ENCODE data around the gene TOB1. TPM values are rescaled to one million over a fixed set of nuclear protein-coding genes. Genes with fewer than 3 reads are reported as not detected.

The TOB1 gene
- total and polyA plus RNA-seq, 2 experiments from 2014 or later = 12.1 to 46.9 TPM

DNA sequence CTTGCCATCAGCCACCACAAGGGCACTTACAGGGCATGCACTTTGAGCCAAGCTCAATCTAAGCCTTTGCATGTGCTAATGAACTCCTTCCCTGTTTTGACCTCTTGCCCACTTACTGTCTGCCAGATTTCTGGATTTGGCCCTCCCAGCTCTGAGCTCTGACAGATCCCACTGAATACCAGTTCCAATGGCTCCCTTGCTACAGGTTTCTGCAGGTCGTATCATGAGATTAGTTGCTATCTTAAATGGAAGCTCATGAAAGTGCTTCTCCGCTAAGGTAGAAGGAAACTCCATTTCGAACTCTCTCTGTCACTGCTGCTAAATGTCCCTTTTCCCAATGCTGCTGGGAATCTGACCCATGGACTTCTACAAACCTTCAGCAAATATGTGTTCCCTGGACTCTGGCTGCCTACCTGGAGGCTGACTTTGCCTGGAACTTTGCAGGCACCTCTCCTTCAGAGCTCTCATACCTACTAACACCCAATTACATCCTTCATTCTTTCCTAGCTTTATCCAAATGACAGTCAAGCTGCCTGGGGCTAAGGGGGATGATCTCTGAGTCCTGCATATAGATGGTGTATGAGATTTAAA is 23.5 kb upstream of the TOB1 start (continued):
- TF ChIP-seq CREB1 (CRISPR knock-in tag; IDR thresholded peaks at IDR 0.05; ENCODE audit: low read depth) (no peak), EZH2 (IDR thresholded peaks at IDR 0.05; ENCODE audit: low read depth, unreplicated experiment) (no peak), NANOG (IDR thresholded peaks at IDR 0.05; ENCODE audit: borderline replicate concordance) (no peak), POLR2AphosphoS5 (IDR thresholded peaks at IDR 0.05; ENCODE audit: low read depth) (no peak), STAT1 (IDR thresholded peaks at IDR 0.05; ENCODE audit: unreplicated experiment) (no peak)
- TF ChIP-seq, protein P1, sequence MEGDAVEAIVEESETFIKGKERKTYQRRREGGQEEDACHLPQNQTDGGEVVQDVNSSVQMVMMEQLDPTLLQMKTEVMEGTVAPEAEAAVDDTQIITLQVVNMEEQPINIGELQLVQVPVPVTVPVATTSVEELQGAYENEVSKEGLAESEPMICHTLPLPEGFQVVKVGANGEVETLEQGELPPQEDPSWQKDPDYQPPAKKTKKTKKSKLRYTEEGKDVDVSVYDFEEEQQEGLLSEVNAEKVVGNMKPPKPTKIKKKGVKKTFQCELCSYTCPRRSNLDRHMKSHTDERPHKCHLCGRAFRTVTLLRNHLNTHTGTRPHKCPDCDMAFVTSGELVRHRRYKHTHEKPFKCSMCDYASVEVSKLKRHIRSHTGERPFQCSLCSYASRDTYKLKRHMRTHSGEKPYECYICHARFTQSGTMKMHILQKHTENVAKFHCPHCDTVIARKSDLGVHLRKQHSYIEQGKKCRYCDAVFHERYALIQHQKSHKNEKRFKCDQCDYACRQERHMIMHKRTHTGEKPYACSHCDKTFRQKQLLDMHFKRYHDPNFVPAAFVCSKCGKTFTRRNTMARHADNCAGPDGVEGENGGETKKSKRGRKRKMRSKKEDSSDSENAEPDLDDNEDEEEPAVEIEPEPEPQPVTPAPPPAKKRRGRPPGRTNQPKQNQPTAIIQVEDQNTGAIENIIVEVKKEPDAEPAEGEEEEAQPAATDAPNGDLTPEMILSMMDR (conservative IDR thresholded peaks at IDR 0.05; ENCODE audit: low read depth in 2 of 2) = no peak

DNA sequence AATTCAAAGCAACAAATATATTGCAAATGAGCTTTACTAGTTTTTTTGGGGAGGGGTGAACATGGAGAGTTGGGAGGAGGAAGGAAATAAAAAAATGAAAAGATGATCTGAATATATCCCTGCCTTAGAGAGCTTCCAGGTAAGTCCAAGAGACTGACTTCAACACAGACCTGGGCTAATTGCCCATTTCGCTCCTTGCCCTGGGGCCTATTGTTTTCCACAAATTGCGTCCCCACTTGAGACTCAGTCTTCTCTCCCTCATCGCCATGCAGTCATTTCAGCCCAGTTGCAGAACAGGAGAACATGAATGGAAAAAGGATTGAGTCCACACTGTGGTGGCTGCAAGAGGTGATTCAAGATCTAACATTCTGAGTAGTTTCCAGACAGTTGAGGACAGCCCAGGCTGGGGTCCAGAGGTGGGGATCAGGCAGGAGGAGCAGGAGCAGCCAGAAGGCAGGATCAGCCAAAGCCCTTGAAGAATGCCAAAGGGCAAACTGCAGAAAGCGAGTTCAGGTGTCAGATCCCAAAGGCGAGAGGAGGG is 21.6 kb upstream of the TOB1 start:
- Histone ChIP-seq H3K27ac (ENCODE audit: low read depth) (no peak overlapping the region), H3K36me3 (ENCODE audit: insufficient read depth) (no peaks in the 10 kb centered on the region), H3K4me2 (no peak overlapping the region), H3K79me2 (replicated peaks; ENCODE audit: insufficient read depth) (no peaks in the 10 kb centered on the region), H3F3A (replicated peaks; ENCODE audit: low read depth) (0 out of 2 replicates have a peak, but pooled peaks cover 3% of the 10 kb centered on the region), H4K20me1 (replicated peaks; ENCODE audit: insufficient read depth) (no peaks in the 10 kb centered on the region), H3K9me2 (ENCODE audit: insufficient read depth) (no peaks in the 10 kb centered on the region), H3K27me3 (ENCODE audit: insufficient read depth) (no peaks in the 10 kb centered on the region), H3K4me1 (ENCODE audit: insufficient read depth) (peaks cover 21% of the 10 kb centered on the region), H3K4me3 (no peak overlapping the region), H2AFZ (no peak overlapping the region)
- Mint-ChIP-seq H3K27ac (no peak overlapping the region), H3K9me3 (no peaks in the 10 kb centered on the region; the same call in 2 of the 3 replicates), H3K4me3 (no peak overlapping the region), H3K27me3 (ENCODE audit: insufficient read depth, low read depth, poor library complexity) (peaks cover 8% of the 10 kb centered on the region), H3K36me3 (ENCODE audit: low read depth) (no peaks in the 10 kb centered on the region), H3K4me1 (peaks cover 37% of the 10 kb centered on the region)
- DNase-seq (ENCODE audit: low spot score) (no peak), ATAC-seq (no peak)
- TF ChIP-seq, protein P1 (conservative IDR thresholded peaks at IDR 0.05; ENCODE audit: low read depth in 2 of 2) = no peak
- TF ChIP-seq JUNB (IDR thresholded peaks at IDR 0.05; ENCODE audit: unreplicated experiment) (no peak), NANOG (IDR thresholded peaks at IDR 0.05; ENCODE audit: borderline replicate concordance) (no peak), ZNF331 (CRISPR knock-in tag; IDR thresholded peaks at IDR 0.05; ENCODE audit: low read depth) (no peak), STAT1 (IDR thresholded peaks at IDR 0.05; ENCODE audit: unreplicated experiment) (no peak), REST (IDR thresholded peaks at IDR 0.05; ENCODE audit: unreplicated experiment) (no peak)
- TF ChIP-seq, protein P2, sequence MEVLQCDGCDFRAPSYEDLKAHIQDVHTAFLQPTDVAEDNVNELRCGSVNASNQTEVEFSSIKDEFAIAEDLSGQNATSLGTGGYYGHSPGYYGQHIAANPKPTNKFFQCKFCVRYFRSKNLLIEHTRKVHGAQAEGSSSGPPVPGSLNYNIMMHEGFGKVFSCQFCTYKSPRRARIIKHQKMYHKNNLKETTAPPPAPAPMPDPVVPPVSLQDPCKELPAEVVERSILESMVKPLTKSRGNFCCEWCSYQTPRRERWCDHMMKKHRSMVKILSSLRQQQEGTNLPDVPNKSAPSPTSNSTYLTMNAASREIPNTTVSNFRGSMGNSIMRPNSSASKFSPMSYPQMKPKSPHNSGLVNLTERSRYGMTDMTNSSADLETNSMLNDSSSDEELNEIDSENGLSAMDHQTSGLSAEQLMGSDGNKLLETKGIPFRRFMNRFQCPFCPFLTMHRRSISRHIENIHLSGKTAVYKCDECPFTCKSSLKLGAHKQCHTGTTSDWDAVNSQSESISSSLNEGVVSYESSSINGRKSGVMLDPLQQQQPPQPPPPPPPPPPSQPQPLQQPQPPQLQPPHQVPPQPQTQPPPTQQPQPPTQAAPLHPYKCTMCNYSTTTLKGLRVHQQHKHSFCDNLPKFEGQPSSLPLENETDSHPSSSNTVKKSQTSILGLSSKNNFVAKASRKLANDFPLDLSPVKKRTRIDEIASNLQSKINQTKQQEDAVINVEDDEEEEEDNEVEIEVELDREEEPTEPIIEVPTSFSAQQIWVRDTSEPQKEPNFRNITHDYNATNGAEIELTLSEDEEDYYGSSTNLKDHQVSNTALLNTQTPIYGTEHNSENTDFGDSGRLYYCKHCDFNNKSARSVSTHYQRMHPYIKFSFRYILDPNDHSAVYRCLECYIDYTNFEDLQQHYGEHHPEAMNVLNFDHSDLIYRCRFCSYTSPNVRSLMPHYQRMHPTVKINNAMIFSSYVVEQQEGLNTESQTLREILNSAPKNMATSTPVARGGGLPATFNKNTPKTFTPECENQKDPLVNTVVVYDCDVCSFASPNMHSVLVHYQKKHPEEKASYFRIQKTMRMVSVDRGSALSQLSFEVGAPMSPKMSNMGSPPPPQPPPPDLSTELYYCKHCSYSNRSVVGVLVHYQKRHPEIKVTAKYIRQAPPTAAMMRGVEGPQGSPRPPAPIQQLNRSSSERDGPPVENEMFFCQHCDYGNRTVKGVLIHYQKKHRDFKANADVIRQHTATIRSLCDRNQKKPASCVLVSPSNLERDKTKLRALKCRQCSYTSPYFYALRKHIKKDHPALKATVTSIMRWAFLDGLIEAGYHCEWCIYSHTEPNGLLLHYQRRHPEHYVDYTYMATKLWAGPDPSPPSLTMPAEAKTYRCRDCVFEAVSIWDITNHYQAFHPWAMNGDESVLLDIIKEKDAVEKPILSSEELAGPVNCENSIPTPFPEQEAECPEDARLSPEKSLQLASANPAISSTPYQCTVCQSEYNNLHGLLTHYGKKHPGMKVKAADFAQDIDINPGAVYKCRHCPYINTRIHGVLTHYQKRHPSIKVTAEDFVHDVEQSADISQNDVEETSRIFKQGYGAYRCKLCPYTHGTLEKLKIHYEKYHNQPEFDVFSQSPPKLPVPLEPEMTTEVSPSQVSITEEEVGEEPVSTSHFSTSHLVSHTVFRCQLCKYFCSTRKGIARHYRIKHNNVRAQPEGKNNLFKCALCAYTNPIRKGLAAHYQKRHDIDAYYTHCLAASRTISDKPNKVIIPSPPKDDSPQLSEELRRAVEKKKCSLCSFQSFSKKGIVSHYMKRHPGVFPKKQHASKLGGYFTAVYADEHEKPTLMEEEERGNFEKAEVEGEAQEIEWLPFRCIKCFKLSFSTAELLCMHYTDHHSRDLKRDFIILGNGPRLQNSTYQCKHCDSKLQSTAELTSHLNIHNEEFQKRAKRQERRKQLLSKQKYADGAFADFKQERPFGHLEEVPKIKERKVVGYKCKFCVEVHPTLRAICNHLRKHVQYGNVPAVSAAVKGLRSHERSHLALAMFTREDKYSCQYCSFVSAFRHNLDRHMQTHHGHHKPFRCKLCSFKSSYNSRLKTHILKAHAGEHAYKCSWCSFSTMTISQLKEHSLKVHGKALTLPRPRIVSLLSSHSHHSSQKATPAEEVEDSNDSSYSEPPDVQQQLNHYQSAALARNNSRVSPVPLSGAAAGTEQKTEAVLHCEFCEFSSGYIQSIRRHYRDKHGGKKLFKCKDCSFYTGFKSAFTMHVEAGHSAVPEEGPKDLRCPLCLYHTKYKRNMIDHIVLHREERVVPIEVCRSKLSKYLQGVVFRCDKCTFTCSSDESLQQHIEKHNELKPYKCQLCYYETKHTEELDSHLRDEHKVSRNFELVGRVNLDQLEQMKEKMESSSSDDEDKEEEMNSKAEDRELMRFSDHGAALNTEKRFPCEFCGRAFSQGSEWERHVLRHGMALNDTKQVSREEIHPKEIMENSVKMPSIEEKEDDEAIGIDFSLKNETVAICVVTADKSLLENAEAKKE (CRISPR knock-in tag; IDR thresholded peaks at IDR 0.05) = no peak
